AG10803 (cell line): ENCODE data around the gene ZFP3.
A peak's percentile ranks its signal among the peaks of the same experiment; 100 is the strongest.

ENCODE experiments used
- DNase-seq: peaks from one replicate; pipeline ENCODE4 v3.0.0; 2010; ENCODE audit warnings: low read depth
- H3K4me3 ChIP-seq: 2 replicates; pipeline ENCODE4 v1.5.1; 2011; ENCODE audit warnings: mild to moderate bottlenecking, low read length, control low read depth
- CTCF ChIP-seq: conservative IDR thresholded peaks from 2 replicates; pipeline ENCODE4 v1.5.1; 2011; ENCODE audit warnings: mild to moderate bottlenecking, low read length, control low read depth, inconsistent platforms

Gene ZFP3

GRCh38 chr17:5035315-5035714, 43.0 kb upstream of the ZFP3 start, which contains the start of gene SLC52A1:
SLC52A1 (minus strand) TSS chr17:5035426; CDS start chr17:5034606, 820 bp downstream.
- peak within 1 kb of the TSS; percentile 52 for H3K4me3 ChIP-seq
- no peak for DNase-seq
- no peak for TF ChIP-seq CTCF

GRCh38 chr17:5042157-5043022, 35.9 kb upstream of the ZFP3 start:
- no peak overlapping the region for H3K4me3 ChIP-seq
- TF ChIP-seq CTCF = no peak
- DNase-seq = no peak

GRCh38 chr17:5043524-5043923, 34.7 kb upstream of the ZFP3 start:
- TF ChIP-seq CTCF = no peak
- DNase-seq = no peak

GRCh38 chr17:5044630-5045029, 33.6 kb upstream of the ZFP3 start:
- DNase-seq = no peak
- no peak overlapping the region for H3K4me3 ChIP-seq
- no peak for TF ChIP-seq CTCF

More at GRCh38 chr17:5043524-5043923, 34.7 kb upstream of the ZFP3 start:
- H3K4me3 ChIP-seq = no peak overlapping the region

GRCh38 chr17:5045496-5045895, 32.8 kb upstream of the ZFP3 start:
- no peak for TF ChIP-seq CTCF
- DNase-seq = no peak
- H3K4me3 ChIP-seq = no peak overlapping the region

- peak; percentile 49 for DNase-seq
- no peak for TF ChIP-seq CTCF
- no peak overlapping the region for H3K4me3 ChIP-seq
Measured at GRCh38 chr17:5047446-5047845, 30.8 kb upstream of the ZFP3 start.

GRCh38 chr17:5049314-5049841, 28.9 kb upstream of the ZFP3 start:
- DNase-seq = peak; percentile 27
- TF ChIP-seq CTCF = no peak
- H3K4me3 ChIP-seq = no peak overlapping the region
